Fibroblast of villous mesenchyme (primary cell): ENCODE measurements around the gene ACVR1. TPM values are rescaled to one million over a fixed set of nuclear protein-coding genes. Genes with fewer than 3 reads are reported as not detected.
"Not testable (repeated sequence)": the region's sequence is repeated elsewhere in the genome, so short reads cannot be mapped to it uniquely, and the experiment has no call there.

ENCODE experiments used
- DNase-seq: peaks from one replicate; pipeline ENCODE4 v3.0.0-alpha.2; 2010; ENCODE audit warnings: low read depth
- H3K4me3 ChIP-seq: 2 replicates; pipeline ENCODE4 v1.5.1; 2011; ENCODE audit warnings: low read depth, mild to moderate bottlenecking, low read length
- CTCF ChIP-seq: IDR thresholded peaks from 2 replicates; pipeline ENCODE4 v1.5.1; 2012; ENCODE audit warnings: low read depth, mild to moderate bottlenecking, low read length; ENCODE audit not compliant: insufficient read depth
- total RNA-seq: library from RNA; depleted of rRNA; stranded (reverse); fragments of >200 nt; gene quantifications from 2 replicates; pipeline ENCODE4 v1.2.3, GENCODE V29; 2012

The ACVR1 gene
- total RNA-seq, 1 donor: 44.9 TPM

DNA sequence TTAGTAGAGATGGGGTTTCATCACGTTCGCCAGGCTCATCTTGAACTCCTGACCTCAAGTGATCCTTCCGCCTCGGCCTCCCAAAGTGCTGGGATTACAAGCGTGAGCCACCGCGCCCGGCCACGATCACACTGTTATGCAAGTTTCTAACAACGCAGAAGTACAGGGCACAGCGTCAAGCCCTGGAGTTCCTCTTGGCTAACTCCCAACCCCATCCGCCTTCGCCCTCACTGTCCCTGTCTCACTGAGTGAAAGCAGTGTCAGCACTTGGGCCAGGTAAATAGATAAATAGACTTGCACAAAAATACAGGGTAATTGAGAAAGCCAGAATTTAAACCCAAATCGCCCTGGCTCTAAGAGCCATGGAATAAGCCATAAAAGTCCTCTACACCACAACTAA lies 111.7 kb downstream of the ACVR1 start:
- H3K4me3 ChIP-seq: no peak overlapping the region
- no peak for TF ChIP-seq CTCF
- no peak for DNase-seq

GRCh38 chr2:157761520-157761919 lies 114.6 kb downstream of the ACVR1 start:
- no peak overlapping the region for H3K4me3 ChIP-seq
- TF ChIP-seq CTCF: no peak
- no peak for DNase-seq

GRCh38 chr2:157760949-157761348 lies 115.2 kb downstream of the ACVR1 start:
- H3K4me3 ChIP-seq: no peak overlapping the region
- no peak for TF ChIP-seq CTCF
- no peak for DNase-seq

- H3K4me3 ChIP-seq: no peak overlapping the region
- no peak for DNase-seq
- TF ChIP-seq CTCF: no peak
These were observed 116.3 kb downstream of the ACVR1 start for GRCh38 chr2:157759855-157760254.

DNA sequence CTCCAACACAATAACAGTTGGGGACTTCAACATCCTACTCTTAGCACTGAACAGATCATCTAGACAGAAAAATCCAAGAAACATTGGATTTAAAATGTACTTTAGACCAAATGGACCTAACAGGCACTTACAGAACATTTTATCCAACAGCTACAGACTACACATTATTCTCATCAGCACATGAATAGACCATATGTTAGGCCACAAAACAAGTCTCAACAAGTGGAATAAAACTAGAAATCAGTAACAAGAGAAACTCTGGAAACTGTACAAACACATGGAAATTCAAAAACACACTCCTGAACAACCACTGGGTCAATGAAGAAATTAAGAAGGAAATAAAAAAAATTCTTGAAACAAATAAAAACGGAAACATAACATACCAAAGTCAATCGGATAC lies 117.5 kb downstream of the ACVR1 start:
- no peak for TF ChIP-seq CTCF
- no peak for DNase-seq
- no peak overlapping the region for H3K4me3 ChIP-seq

DNA sequence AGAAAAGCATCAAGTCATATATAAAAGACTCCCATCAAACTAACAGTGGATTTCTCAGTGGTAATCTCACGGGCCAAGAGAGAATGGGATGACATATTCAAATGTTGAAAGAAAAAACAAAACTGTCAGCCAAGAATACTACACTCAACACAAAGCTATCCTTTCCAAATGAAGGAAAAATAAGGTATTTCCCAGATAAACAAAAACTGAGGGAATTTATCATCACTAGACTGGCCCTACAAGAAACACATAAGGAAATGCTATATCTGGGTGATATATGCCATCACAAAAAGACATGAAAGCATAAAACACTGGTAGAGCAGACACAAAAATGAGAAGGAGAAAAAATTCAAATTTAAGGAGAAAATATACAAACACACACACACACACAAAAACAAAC lies 118.6 kb downstream of the ACVR1 start:
- no peak for TF ChIP-seq CTCF
- no peak overlapping the region for H3K4me3 ChIP-seq
- DNase-seq: no peak

- not testable (repeated sequence) for DNase-seq, H3K4me3 ChIP-seq
These were observed 119.7 kb downstream of the ACVR1 start for GRCh38 chr2:157756447-157756846.
